NCI-H1417 (cell line): ENCODE results near the gene HHLA2.

Experiments used
- DNase-seq, 3 experiments: peaks; one replicate each; lab custom pipeline; 2025; lab: John Stamatoyannopoulos, UW

HHLA2 gene

DNA sequence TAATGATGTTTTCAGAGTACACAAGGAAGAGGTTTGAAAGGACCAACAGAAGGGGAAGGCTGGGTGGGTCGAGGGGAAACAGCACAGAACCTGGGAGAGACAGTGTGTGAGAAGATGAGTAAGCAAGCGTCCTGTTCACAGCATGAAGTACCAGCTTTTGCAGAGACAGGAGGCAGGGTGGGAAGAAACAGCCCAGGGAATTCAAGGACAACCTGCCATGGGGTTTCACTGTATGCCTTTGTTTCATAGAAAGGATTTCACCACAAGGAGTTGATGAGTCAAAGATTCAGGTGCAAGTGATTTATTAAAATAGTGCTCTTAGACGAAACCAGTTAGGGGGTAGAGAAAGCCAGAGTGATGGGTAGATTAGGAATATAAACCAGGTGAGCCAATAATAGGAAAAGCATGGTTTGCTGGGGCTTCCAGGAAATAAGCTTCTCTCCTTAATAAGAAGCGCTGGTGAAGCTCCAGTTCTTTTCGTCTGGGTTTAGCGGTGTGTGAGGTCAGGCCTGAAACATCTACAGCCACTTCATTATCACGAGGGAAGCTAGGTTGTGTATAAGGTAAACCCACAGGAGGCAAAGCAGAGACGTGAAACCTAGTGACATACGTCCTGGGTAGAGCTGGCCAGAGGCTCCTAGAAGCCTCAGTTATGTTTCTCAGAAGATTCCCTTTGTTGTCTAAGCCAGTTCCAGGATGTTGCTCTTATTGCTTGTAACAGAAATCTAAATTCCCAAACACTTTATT is 3.9 kb downstream of the HHLA2 start:
- no peak for DNase-seq

DNA sequence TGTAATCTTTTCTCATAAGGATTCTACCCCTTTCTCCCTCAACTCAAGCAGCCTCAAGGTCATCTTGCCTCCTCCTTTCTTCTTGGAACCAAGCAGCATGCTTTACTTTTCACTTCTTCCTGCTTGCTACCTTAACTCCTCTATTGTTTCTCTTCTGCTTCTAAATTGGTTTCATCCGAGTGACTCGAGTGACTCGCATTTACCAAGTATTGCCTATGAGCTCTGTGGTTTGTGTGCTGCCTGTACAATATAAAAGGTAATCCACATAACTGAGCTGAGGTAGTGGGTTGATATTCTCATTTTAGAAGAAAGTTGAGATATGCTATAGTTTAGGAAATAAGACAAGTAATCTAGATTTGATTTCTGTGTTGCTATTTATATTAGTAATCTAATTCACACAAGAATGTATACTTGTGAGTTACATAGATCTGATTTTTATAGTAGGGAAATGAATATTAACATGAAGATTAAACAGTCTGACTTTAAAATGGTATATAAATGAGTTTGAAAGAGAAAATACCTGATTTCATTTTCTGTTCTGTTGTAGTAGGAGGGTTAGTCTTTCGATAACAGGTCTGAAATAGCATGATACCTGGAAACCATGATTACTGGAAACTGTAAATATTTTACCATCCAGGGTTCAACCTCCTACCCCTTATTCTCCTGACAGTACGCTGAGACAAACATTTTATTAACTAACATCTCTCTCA is 5.5 kb downstream of the HHLA2 start:
- no peak for DNase-seq

DNA sequence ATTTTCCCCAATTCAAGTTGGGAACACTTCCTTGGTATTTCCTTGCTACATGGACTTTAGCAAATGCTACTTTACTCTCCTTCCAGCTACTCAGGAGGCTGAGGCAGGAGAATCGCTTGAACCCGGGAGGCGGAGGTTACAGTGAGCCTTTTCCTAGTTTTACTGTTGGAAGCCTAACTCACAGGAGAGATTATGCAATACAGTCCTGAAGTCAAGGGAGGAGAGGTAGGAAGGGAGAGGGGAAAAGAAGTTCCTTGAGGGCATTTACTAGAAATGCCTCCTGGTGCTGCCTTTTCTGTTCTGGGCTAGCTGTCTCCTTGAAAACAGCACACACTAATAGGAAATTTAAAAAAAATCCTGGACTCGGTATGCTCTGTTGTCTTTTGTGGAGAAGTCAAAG is 6.2 kb downstream of the HHLA2 start:
- no peak for DNase-seq

DNA sequence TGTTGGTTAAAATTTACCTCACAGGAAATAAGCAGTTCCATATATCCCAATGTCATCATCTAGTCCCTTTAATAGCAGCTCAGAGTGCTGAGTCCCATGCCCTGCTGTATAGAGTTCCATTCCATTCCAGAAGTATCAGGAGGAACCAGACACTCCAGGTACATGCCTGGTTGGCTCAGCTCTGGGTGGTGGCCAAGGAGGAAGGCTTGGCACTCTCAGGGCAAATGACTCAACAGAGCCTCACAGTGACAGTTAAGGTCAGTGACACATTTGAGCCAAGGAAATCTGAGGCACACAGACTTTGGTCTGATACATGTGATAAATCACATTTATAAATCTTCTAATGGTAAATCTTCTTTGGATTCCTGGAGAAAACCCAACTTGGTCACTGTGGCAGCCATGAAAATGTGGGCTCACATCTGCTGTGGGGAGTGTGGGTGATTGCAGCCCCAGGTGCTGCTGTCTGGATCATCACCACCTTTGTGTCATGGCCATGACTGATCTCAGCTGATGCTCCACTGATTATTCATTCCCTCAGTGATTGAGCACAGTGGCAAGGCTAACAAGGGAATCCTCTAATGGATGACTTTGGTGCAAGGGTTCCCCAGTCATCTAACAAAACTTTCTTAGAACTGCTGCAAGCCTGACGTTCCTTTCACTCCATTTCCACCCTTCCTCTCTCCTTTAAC is 9.3 kb downstream of the HHLA2 start:
- DNase-seq, result no peak

DNA sequence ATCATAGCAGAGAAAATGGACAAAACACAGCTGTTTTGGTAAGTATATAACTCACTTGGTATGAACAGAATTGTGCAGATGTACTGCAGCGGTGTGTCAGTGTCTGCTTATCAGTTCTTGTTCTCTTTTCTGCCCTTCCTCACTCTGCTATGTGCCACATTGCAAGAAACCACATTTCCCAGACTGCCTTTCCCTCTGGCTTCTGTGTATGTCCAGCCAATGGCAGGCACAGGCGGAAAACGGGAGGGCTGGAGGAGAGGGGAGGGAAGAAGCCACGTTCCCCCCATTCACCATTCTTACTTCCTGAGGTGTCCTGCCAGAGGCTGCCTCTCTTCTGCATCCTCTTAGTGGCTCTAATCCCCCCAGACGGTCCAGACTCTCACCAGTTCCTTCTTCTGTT is 15.4 kb downstream of the HHLA2 start:
- DNase-seq, result no peak

DNA sequence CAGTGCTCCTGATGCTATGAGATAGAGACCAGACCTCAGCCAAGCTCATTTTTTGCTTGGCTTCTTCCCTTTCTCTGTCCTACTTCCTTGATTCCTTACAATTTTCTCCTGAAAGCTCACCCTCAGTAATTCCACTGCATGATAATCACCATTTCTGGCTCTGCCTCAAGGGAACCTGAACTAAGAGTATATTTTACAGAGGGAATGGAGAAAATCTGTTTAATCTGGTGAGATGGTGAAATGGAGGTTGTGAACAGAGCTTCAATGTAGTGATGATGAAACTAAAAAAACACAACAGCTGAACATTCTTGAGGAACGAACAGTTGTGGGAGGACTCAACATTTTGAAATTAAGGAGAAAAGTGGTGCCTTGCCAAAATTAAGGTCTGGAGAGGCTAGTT is 16.3 kb downstream of the HHLA2 start:
- DNase-seq, result no peak

DNA sequence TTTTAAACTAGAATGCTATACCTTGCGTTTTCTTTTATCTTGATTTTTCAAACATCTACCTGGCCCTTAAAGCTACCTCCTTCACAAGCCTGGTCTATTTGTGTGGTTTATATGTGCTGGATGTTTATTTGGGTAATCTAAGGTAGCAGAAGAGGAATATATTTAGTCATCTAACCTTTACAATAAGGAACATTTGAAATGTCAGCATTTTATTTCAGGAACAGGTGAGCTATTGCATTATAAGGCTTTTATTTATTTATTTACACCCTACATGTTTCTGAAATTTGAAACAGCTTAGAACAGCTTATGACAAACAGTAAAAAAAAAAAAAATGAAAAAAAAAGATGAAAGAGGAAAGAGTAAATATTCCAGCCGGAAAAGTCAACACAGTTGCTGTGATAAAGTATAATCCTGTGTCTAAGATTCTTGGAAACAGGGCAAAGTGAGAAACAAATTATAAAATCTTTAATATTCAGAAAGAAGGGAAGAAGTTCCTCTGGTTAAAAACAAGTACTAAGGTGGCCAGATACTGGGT is 19.5 kb downstream of the HHLA2 start:
- DNase-seq, result no peak

DNA sequence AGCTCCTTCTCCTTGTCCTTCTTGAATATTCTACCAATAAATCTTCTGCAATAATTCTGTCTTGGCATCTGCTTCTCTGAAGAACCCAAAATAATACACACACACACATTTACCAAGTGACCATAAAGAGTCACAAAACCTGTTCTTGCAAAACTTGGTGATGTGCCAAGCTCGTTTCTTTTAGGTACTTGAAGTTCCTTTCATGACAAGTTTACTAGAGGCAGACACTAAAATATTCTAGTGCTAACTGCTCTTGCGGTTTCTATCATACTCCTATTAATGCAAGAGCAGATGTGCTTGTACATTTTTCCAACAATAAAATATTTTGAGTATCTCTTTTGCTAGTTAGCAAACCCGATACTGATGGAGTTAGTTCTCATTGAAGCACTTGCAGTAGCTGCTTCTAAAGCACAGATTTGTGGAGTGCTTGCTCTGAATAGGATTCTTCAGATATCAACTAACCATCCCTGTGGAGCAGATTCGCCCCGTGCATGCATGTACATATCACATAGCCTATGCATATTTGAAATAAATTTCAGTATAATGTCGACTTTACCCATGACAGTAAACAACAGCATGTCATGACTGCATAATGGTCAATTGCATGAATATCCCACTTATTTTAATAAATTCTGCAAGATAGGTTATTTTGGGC is 23.2 kb downstream of the HHLA2 start:
- DNase-seq, result peak in 1 of 3 experiments; percentile 92

DNA sequence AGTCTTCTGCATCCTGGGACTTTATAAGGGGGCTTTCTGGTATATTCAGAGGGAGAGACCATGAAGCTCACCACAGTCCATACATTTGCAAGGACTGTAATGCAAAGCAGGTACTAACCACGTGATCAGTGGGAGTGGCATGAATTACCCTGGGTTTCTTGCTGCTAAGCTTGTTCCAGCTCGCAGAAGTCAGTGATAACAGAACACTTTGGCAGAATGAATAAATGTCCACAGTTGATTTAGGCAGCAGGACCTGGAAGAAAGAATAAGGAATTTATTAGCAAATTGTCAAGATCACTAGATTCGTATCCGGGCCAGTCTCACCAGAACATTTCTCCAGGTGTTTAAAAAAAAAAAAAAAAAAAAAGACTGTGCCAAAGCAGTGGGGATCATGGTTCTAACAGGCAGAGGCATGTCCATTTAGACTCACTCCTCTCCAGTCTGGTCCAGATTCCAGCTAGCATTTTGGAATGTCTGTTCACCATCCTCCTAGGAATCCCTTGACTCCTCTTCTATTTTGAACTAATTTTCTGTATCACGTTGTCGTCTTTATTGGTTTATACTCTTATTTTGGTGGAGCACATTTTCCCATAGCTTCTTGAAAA is 24.5 kb downstream of the HHLA2 start:
- no peak for DNase-seq

DNA sequence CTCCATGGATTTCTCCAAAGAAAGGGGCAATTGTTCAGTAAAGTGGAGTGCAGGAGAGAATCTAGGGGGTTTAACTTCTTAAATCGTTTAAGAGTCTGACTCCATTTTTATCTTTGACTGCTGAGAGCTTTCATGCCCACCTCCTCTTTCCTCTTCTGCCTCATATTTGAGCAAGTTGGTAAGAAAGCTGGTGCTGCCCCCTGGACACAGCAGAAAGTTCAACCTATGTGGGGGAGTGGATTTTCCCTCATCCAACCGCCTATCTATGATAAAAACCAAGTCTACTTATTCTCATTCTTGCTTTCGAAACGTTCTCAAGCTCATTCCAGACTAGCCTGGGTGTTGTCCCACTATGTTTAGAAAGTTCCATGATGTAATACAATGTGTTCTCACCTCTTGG is 26.0 kb downstream of the HHLA2 start:
- DNase-seq, result no peak

DNA sequence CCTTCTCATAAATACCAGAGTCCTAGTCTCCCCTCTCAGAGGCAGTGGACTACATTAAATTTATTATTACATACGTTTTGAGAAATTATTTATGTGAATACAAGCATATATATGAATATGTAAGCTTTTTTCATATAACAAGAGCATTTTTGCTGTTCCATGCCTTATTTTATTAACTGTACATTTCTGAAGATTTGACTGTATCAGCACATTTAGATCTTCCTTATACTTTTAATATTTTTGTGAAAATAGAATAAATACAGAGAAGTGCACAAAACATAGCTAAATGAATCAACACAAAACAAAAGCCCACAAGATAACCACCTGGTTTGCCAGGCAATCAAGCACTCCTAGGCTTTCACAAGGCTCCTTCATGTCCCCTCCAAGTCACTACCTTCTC is 27.8 kb downstream of the HHLA2 start:
- DNase-seq, result no peak

DNA sequence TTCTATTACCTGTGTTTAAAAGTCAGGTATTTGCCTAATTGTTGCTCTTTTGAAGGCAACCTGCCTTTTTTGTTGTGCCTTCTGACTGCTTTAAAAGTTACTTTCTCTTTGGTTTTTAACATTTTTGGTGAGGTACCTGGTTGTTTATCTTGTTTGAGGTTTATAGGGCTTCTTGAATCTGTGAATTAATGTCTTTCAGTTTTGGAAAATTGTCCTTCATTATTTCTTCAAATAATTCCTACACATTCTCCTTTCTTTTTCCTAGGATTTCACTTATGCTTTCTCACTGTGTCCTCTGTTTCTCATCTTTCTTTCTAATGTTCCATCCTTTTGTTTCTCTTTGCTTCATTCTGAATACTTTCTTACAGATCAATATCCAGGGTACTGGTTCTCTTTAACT is 30.8 kb downstream of the HHLA2 start:
- no peak for DNase-seq

DNA sequence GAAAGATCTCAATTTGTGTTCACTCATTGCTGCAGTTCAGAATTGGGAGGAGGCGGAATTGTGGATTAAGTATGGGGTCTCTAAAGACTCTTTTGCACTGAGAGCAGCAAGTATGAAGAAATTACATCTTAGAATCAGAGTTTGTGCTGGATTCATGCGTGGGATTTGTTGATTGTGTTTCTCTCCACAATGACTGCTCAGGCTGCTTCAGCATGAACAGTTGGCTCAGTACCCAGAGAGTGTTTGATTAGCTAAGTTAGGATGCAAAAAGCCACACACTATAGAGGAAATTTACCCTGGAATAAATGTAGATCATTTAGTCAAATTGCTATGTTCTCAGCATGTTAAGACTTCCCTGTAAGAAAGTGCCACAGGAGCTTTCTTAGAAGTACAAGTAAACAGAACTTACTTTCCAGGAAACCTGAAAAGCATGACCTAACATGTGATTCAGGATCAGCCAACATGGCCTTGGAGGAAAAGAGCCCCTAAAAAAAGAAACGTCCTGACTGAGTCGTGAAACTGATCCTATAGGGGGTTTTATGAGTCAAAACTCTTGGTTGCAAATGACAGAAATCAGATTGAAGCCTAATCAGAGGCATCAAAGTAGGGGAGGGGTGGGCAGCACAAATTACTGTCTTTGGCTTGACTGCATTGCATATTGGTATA is 32.6 kb downstream of the HHLA2 start:
- DNase-seq, result no peak

DNA sequence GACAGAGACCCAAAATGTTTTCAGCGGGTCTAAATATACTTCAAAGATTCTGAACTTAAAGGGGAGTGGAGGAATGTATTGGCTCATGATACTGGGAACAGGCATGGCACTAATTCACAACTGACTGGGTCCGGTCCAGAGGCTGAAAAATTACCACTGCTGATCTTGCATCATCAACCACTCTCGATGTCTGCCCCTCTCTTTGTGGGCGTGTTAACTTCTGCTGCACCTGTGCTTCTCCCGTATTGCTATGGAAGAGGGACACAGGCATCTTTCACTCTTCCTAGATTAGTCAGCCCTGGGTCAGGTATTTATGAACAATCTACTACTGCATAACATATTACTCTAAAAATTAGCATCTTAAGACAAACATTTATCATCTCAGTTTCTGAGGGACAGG is 33.2 kb downstream of the HHLA2 start:
- no peak for DNase-seq

DNA sequence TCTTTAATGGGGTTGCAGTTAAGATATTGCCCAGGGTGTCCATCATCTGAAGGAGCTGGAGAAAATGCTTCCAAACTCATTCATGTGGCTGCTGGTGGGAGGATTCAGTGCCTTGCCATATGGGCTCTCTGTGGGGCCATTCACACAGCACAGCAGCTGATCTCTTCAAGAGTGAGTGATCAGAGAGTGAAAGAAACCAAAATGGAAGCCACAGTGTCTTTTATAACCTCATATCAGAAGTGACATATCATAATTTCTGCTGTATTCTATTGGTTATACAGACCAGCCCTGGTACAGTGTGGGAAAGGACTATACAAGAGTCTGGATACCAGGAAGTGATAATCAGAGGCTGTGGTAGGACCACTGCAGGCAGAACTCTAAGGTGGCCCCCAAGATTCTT is 33.6 kb downstream of the HHLA2 start:
- DNase-seq, result no peak

DNA sequence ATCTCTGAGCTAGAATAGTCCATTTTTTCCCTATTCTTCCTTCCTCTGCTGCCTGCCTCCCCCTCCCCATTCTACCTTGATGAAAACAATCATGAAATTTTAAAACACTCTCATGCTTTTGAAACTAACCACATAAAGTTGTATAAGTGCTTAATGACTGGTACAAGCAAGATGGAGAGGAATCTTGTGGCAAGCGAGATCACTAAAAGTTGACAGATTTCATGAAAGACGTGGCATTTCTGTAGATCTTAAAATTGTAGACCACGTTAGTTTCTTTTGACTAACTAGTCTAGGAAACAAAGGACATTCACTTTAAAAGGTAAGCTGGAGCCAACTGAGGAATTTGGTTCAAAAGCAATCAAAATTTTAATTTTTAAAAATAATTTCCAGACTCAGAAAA is 35.4 kb downstream of the HHLA2 start:
- DNase-seq, result no peak

DNA sequence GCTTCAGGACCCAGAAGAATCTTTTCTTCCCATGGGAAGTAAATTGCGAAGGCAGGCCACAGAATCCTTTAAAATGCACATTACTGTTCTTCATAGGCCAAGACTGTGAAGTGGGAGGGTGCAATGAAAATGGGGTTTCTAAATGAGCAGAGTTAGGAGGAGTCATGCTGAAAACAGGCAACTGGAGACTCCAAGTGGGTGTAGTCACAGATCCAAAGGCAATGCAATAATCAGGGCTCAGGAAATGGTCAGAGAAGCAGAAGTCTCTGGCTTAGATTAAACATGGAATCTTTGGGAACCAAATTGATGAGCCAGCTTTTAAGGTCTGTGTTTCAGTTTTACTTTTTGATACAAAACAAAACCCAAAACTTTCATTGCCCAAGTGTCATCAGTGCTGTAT is 37.6 kb downstream of the HHLA2 start:
- DNase-seq, result no peak

DNA sequence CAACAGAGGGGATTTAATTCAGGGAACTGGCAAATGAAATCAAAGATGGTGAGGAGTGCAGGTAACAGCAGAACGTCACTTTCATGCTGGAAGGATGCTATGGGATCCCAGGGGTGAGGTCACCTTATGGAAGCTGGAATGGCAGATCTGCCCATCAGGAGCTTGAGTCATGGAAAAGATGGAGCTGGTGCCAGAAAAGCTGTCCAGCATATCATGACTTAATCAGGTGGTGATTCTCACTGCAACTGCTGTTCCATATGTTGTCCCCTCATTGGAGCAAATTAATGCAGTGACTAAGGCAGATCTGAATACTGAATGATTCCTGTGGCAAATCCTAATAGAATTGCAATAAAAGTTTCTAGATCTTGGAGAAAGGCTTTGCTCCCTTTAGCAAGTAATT is 38.4 kb downstream of the HHLA2 start:
- DNase-seq, result no peak

DNA sequence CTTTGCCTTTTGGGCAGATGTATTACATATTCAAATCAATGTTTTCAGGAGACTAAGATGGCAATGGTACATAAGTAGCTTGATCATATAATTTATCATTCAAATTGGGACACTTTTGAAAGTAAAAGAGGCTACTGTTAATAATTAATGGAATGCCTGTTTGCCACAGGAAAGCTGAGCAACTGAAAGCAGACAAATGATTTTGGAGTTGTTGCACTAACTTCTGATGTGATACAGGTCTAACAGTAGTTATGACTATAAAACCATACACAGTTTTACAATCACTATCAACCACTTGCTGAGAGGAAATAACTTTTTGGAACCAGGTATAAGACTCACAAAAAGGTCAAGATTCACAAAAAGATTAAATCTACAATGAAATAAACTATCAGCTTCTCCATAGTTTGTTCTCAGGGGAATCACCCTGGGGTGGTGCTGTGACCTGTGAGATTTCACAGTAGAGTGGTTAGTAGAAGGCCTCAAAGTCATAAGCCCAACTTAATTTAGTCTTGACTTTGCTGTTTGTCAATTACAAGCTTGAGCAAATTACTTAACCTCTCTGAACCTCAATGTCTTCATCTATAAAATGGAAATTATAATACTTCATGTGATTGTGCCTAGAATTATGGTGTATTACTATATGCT is 42.7 kb downstream of the HHLA2 start:
- no peak for DNase-seq

DNA sequence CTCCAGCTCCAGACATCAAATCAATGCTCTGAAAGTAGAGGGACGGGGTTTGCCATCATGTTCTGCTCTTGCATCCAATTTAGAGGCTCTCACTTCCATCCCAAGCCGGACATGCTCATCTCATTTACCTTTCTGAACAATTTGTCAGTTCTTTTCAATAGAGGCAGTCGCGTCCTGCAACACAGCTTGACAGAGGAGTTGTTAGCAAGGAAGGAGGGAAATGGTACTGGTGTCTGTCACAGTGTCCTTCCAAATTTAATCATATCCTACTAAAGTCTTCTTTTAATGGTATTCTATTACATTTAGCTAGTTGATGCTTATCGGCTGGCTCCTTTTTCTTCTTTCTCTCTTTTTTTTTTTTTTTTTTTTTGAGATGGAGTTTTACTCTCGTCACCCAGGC is 45.6 kb downstream of the HHLA2 start:
- no peak for DNase-seq
